ENCODE results near the gene PLEKHA5.

The PLEKHA5 gene

GRCh38 chr12:19138551-19138950 is 9.0 kb downstream of the PLEKHA5 start:
- in situ Hi-C loops (cut with HindIII; ENCODE audit: low pct_unique_long_range_greater_than_20kb, low sequenced_read_pairs), result no loop called here
- no peak for DNase-seq (ENCODE audit: low read depth in 1 of 2, low spot score in 1 of 2)
- TF ChIP-seq JUND (IDR thresholded peaks at IDR 0.05; ENCODE audit: low read depth), result no peak

DNA sequence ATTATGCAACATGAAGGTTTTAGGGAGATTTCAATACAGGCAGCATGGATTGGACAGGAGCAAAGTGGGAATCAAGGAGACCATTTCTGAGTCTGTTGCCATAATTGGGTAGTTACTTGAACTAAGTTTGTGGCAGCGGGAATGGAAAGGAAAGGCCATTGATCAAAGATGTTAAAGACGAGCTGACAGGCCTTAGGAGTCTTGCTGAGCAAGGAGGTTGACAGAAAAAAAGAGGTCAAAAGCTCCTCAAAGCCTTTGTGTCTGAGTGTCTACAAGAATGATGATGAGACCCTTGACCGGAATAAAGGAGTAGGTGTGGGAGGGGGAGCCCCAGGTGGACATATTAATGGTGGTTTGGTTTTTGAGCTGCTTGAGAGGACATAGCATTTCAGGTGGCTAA is 9.4 kb downstream of the PLEKHA5 start:
- in situ Hi-C loops (cut with HindIII; ENCODE audit: low pct_unique_long_range_greater_than_20kb, low sequenced_read_pairs), result no loop called here
- DNase-seq (ENCODE audit: low read depth in 1 of 2, low spot score in 1 of 2), result no peak
- no peak for TF ChIP-seq JUND (IDR thresholded peaks at IDR 0.05; ENCODE audit: low read depth)

- in situ Hi-C loops (cut with HindIII; ENCODE audit: low pct_unique_long_range_greater_than_20kb, low sequenced_read_pairs), result no loop called here
- no peak for TF ChIP-seq JUND (IDR thresholded peaks at IDR 0.05; ENCODE audit: low read depth)
- no peak for DNase-seq (ENCODE audit: low read depth in 1 of 2, low spot score in 1 of 2)
These were observed 10.2 kb downstream of the PLEKHA5 start for GRCh38 chr12:19139615-19140194.

DNA sequence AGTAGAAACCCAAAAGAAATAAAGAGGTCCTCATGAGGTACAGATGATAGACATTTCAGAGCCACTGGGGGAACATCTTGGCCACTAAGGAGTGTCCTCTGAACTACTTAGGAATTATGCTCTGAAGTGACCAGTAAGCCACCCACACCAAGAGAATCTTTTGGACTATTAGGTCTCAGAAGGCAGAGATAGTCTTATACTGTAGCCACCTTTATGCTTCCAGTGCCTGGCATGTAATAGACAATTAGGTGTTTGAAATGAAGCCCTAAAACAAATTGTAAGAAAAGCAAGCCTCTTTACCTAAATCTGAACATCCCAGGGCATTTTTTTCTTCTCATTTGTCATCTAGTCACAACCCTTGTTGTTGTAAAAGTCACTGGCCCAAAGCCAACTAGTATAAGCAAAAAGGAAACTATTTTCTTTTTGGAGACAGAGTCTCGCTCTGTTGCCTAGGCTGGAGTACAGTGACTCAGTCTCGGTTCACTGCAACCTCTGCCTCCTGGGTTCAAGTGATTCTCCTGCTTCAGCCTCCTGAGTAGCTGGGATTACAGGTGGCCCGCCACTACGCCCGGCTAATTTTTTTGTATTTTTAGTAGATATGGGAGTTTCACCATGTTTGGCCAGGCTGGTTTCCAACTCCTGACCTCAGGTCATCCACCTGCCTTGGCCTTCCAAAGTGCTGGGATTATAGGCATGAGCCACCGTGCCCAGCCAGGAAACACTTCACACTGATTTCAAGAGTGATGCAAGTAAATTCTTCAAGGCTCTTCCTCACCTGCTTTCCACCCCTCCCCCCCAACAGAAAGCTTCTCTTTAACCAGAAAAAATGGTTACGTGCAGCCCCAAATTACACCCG is 11.1 kb downstream of the PLEKHA5 start:
- DNase-seq (ENCODE audit: low read depth in 1 of 2, low spot score in 1 of 2), result no peak
- no peak for TF ChIP-seq JUND (IDR thresholded peaks at IDR 0.05; ENCODE audit: low read depth)
- in situ Hi-C loops (cut with HindIII; ENCODE audit: low pct_unique_long_range_greater_than_20kb, low sequenced_read_pairs), result no loop called here

DNA sequence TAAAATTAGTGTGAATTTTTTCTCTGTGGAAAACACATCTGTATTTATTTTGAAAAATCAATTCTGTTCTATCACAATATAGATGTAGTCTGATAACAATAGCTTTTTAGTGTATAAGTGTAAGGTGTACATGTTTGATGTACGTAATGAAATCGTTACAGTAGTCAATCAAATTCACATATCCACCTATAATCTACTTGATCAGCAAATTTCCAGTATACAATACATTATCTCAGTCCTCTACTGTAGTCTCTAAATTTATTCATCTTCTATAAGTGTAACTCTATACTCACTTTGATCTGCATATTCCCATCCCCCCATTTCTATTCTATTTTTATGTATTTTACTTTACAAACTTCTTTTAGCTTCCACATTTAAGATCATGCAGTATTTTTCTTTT is 13.0 kb downstream of the PLEKHA5 start:
- TF ChIP-seq JUND (IDR thresholded peaks at IDR 0.05; ENCODE audit: low read depth), result no peak
- in situ Hi-C loops (cut with HindIII; ENCODE audit: low pct_unique_long_range_greater_than_20kb, low sequenced_read_pairs), result no loop called here
- DNase-seq (ENCODE audit: low read depth in 1 of 2, low spot score in 1 of 2), result no peak

- in situ Hi-C loops (cut with HindIII; ENCODE audit: low pct_unique_long_range_greater_than_20kb, low sequenced_read_pairs), result no loop called here
- DNase-seq (ENCODE audit: low read depth in 1 of 2, low spot score in 1 of 2), result no peak
- no peak for TF ChIP-seq JUND (IDR thresholded peaks at IDR 0.05; ENCODE audit: low read depth)
These were observed 14.8 kb downstream of the PLEKHA5 start for GRCh38 chr12:19144287-19144686.

- DNase-seq (ENCODE audit: low read depth in 1 of 2, low spot score in 1 of 2), result no peak
- in situ Hi-C loops (cut with HindIII; ENCODE audit: low pct_unique_long_range_greater_than_20kb, low sequenced_read_pairs), result no loop called here
- no peak for TF ChIP-seq JUND (IDR thresholded peaks at IDR 0.05; ENCODE audit: low read depth)
These were observed 15.5 kb downstream of the PLEKHA5 start for GRCh38 chr12:19144985-19145384.

DNA sequence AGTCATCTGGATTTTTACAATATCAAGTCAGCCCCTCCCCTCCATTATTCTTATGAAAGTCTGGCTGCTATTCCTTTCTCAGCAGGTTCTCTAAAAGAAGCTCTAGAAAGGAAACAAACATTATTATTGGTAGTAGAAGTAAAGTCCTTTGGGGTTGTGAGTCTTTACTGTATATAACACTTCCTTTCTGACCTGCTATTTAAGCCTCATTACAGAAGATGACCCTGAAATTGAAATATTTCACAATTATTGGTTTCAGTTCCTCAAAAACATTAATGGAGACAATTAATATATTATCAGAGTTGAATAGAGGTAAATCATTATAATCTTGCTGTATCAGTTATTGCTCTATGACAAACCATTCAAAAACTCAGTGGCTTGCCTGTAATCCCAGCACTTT is 19.3 kb downstream of the PLEKHA5 start:
- no peak for TF ChIP-seq JUND (IDR thresholded peaks at IDR 0.05; ENCODE audit: low read depth)
- DNase-seq (ENCODE audit: low read depth in 1 of 2, low spot score in 1 of 2), result no peak
- in situ Hi-C loops (cut with HindIII; ENCODE audit: low pct_unique_long_range_greater_than_20kb, low sequenced_read_pairs), result no loop called here

GRCh38 chr12:19150273-19150900 is 20.9 kb downstream of the PLEKHA5 start:
- in situ Hi-C loops (cut with HindIII; ENCODE audit: low pct_unique_long_range_greater_than_20kb, low sequenced_read_pairs), result no loop called here
- DNase-seq (ENCODE audit: low read depth in 1 of 2, low spot score in 1 of 2), result no peak
- TF ChIP-seq JUND (IDR thresholded peaks at IDR 0.05; ENCODE audit: low read depth), result no peak

- DNase-seq (ENCODE audit: low read depth in 1 of 2, low spot score in 1 of 2), result no peak
- in situ Hi-C loops (cut with HindIII; ENCODE audit: low pct_unique_long_range_greater_than_20kb, low sequenced_read_pairs), result no loop called here
- TF ChIP-seq JUND (IDR thresholded peaks at IDR 0.05; ENCODE audit: low read depth), result no peak
These were observed 21.8 kb downstream of the PLEKHA5 start for GRCh38 chr12:19151298-19151697.

DNA sequence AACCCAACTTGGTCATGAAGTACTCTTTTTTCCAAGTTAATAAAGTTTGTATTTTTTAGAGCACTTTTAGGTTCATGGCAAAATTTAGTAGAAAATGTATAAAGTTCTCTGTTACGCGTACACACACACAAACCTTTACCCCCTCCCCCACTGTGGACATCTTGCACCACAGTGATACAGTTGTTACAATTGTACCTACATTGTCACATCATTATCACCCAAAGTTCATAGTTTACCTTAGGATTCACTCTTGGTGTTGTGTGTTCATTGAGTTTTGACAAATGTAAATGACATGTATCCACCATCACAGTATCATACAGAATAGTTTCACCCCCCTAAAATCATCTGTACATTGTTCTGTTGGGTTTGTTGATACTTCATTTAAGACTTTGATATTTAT is 23.9 kb downstream of the PLEKHA5 start:
- in situ Hi-C loops (cut with HindIII; ENCODE audit: low pct_unique_long_range_greater_than_20kb, low sequenced_read_pairs), result no loop called here
- no peak for TF ChIP-seq JUND (IDR thresholded peaks at IDR 0.05; ENCODE audit: low read depth)

DNA sequence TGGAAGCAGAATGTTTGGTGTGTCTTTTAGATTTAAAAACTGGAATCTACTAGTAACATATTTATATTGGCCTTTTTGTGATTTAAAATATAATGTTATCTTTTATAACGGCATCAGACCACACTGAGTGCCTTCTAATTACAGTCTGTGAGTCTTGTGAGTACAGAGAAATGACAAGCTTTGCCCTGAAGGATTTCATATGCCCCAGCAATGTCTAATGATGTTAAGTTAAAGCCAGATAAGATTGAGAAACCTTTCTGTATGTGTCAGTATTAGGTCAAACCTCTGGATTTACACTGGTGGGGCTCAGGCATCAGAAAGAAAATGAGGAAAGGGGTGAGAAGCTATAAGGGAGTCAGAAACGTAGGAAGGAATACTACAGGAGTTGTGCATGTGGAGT is 25.2 kb downstream of the PLEKHA5 start:
- in situ Hi-C loops (cut with HindIII; ENCODE audit: low pct_unique_long_range_greater_than_20kb, low sequenced_read_pairs), result no loop called here
- TF ChIP-seq JUND (IDR thresholded peaks at IDR 0.05; ENCODE audit: low read depth), result no peak
- DNase-seq (ENCODE audit: low read depth in 1 of 2, low spot score in 1 of 2), result no peak

More for the DNA sequence above, 23.9 kb downstream of the PLEKHA5 start:
- DNase-seq (ENCODE audit: low read depth in 1 of 2, low spot score in 1 of 2), result no peak

All from T47D (cell line).